Fibroblast of skin of scalp (primary cell): ENCODE data around the gene CNOT4.
A peak's percentile ranks its signal among the peaks of the same experiment; 100 is the strongest.
"Not testable (repeated sequence)": the region's sequence is repeated elsewhere in the genome, so short reads cannot be mapped to it uniquely, and the experiment has no call there.

Experiments
- DNase-seq: peaks from one replicate; pipeline ENCODE4 v3.0.0-alpha.2; 2013

The CNOT4 gene

GRCh38 chr7:135512135-135512887 lies 2.4 kb upstream of the CNOT4 start:
- peak; percentile 51 for DNase-seq

DNA sequence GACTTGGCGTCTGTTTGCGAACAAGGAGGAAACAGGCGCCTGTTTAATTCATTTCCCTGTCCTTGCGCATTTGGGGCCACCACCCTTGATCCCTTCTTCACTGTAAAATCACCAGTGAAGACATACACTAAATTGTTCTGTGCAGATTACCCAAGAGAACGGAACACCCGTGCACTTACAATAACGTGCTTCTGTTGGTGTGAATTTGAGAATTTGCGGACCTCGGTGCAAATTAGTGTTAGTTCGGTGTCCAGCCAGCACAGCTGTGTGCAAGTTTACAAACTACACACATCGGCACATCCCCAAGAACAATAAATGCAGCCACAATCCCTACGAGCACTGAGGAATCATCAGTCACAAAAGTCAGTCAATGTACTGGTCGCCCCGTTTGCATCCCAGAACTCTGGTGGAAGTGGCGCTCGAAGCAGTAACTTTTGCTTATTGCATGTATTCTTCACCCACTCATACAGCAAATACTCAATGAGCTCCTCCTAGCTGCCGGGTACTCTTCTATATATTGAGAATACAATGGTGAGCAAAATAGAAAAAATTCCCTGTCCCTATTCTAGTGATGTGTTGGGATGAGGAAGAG lies 786 bp upstream of the CNOT4 start:
- DNase-seq = peak; percentile 37

DNA sequence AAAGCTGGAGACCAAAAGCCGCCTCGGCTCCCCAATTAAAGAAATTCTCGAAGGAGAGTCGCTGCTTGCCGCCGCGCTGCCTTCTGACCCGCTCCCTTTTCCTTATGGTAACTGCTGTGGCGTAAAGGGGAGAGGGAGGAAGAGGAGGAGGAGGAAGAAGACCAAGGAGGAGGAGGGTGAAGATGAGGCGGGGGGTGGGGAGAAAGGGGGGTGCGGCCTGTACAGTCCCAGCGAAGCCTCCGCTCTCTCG lies 388 bp downstream of the CNOT4 start:
- peak; percentile 69 for DNase-seq

- peak; percentile 16 for DNase-seq
Observed at GRCh38 chr7:135508883-135509588, 866 bp downstream of the CNOT4 start.

GRCh38 chr7:135501402-135501801 lies 8.5 kb downstream of the CNOT4 start:
- peak; percentile 44 for DNase-seq

- no peak for DNase-seq
Observed at GRCh38 chr7:135499818-135500217, 10.1 kb downstream of the CNOT4 start.

DNA sequence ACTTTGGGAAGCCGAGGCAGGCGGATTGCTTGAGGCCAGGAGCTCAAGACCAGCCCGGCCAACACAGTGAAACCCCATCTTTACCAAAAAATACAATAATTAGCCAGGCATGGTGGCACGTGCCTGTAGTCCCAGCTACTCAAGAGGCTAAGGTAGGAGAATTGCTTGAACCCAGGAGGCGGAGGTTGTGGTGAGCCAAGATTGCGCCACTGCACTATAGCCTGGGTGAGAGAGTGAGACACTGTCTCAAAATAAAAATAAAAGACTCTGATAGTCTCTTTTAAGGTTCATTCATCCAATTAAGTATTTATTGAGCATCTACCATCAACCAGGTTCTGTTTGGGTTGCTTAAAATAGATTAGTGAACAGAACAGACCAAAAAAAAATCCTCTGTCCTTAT lies 12.7 kb downstream of the CNOT4 start:
- not testable (repeated sequence) for DNase-seq

DNA sequence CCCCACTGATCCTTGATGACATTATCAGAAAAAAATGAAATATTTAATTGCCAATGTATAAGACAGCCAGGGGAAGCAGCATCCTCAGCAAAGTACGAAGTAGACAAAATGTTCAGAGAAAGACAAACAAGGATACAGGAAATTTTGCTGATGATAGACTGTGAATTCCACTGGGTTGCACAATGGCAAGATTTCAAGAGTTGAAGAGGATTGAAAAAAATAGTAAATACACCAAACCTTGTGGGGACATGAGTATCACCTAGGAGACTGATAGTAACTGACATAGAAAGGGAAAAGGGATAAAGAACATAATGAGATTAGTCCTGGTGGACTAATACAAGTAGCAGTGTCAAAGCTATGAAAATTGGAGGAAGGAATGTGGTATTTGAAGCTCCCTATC lies 16.5 kb downstream of the CNOT4 start:
- DNase-seq = no peak

- no peak for DNase-seq
Observed at GRCh38 chr7:135492151-135492550, 17.8 kb downstream of the CNOT4 start.

- DNase-seq = peak; percentile 28
Observed at GRCh38 chr7:135490783-135491182, 19.1 kb downstream of the CNOT4 start.

DNA sequence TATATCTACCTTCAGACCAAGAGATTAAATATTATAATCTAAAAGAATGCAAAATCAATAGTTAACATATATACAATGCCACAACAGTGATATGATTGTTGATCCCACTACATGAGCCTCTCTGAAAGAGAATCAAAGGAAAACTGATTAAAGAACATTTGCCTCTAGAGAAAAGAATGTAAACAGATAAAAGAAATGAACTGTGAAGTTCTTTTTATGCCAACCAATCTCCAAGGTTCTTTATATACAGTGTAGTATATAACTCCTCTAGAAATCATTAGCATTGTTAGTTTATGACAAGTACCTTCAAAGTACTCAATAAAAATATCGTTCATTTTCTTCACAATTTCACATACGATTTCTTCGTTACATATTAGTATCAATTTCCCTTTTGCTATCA lies 20.1 kb downstream of the CNOT4 start:
- no peak for DNase-seq

DNA sequence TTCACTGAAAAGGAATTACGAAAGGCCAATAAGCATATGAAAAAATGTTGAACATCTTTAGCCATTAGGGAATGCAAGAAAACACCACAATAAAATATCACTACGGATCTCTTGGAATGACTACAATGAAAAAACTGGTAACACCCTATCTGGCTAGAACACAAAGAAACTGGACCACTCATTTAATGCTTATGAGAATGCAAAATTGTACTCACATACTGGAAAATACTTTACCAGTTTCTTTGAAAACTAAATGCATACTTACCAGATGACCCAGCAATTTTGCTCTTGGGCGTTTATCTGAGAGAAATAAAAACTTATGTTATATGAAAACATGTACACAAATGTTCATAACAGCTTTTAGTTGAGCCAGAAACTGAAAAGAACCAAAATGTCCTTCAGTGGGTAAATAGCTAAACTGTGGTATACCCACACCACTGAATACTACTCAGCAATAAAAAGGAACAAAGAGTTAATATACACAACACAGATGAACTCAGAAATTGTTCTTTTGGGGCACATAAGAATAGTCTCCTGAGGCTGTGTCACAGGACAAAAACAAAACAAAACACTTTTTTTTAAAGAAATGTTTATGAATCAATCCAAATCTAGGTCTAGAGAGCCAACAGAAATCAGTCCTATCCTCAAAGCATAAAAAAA lies 23.5 kb downstream of the CNOT4 start:
- DNase-seq = peak; percentile 65

- DNase-seq = no peak
Observed at GRCh38 chr7:135481598-135481979, 28.3 kb downstream of the CNOT4 start.

- no peak for DNase-seq
Observed at GRCh38 chr7:135480966-135481597, 28.8 kb downstream of the CNOT4 start.

- no peak for DNase-seq
Observed at GRCh38 chr7:135475521-135475920, 34.4 kb downstream of the CNOT4 start.

DNA sequence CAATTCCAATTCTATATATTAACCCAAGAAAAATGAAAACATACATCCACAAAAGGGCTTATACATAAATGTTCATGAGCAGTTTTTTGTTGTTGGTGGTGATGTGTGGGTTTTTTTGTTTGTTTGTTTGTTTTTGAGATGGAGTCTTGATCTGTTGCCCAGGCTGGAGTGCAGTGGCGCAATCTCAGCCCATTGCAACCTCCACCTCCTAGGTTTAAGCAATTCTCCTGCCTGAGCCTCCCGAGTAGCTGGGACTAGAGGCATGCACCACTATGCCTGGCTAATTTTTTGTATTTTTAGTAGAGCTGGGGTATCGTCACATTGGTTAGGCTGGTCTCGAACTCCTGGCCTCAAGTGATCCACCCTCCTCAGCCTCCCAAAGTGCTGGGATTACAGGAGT lies 40.2 kb downstream of the CNOT4 start:
- not testable (repeated sequence) for DNase-seq

DNA sequence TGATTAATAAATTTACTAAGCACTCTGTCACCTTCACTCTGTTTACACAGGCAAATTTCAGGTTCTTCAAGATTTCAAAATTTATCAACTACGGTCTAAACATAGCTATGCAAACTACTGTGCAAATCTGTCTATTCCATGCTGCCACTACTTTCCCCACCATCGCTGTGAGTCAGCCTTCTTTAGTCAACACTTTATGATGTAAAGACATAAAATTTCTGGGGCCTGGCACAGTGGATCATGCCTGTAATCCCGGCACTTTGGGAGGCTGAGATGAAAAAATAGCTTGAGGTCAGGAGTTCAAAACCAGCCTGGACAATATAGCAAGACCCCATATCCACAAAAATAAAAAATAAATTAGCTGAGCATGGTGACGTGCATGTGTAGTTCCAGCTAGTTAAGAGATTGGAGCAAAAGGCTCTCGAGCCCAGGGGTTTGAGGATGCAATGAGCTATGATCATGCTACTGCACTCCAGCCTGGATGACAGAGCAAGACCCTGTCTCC lies 42.6 kb downstream of the CNOT4 start:
- DNase-seq = peak; percentile 7

GRCh38 chr7:135466442-135467206 lies 43.3 kb downstream of the CNOT4 start:
- DNase-seq = no peak

DNA sequence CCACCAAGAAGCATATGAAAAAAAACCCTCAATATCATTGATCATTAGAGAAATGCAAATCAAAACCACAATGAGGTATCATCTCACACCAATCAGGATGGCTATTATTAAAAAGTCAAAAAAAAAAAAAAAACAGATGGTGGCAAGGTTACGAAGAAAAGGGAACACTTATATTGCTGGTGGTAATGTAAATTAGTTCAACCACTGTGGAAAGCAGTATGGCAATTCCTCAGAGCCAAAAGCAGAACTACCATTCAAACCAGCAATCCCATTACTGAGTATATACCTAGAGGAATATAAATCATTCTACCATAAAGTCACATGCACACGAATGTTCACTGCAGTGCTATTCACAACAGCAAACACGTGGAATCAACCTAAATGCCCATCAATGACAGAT lies 46.0 kb downstream of the CNOT4 start:
- no peak for DNase-seq

DNA sequence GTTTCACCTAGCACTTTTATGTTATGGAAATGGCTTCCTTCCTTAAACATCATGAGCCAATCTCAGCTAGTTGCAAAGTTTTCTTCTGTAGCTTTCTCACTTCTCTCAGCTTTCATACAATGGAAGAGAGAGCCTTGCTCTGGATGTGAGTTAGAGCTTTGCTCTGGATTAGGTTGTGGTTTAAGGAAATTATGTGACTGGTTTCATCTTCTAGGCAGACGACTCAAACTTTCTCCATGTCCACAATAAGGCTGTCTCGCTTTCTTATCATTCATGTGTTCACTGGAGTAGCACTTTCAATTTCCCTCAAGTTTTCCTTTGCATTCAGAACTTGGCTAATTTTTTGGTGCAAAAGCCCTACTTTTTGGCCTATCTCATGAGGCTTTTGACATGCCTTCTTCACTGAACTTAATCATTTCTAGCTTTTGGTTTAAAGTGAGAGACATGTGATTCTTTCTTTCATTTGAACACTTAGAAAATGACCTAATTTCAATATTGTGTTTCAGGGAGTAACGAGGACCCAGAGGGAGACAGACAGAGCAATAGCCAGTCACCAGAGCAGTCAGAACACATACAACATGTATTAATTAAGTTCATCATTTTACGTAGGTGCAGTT lies 49.8 kb downstream of the CNOT4 start:
- DNase-seq = no peak

- no peak for DNase-seq
Observed at GRCh38 chr7:135459076-135459475, 50.8 kb downstream of the CNOT4 start.

- DNase-seq = no peak
Observed at GRCh38 chr7:135454060-135454459, 55.8 kb downstream of the CNOT4 start.
